Breast epithelium (tissue), 4 donors: ENCODE measurements around the gene MAT2B. TPM values are rescaled to one million over a fixed set of nuclear protein-coding genes. Genes with fewer than 3 reads are reported as not detected.

Experiments
- DNase-seq, 2 donors: peaks; one replicate each; pipeline ENCODE4 v3.0.0-alpha.2; 2019; ENCODE audit warnings: low spot score in 2 of 2
- H3K27ac ChIP-seq, 2 donors: fragments of 200-600 bp; sonication (generic) in 1 of 2; one replicate each; pipeline ENCODE4 v1.5.1; 2016 to 2019; ENCODE audit warnings: mild to moderate bottlenecking in 1 of 2
- H3K27me3 ChIP-seq, 2 donors: fragments of 200-600 bp; sonication (generic) in 1 of 2; one replicate each; pipeline versions ENCODE4 v1.5.1 to v1.6.0; 2017 to 2019; ENCODE audit warnings: control low read depth in 1 of 2, mild to moderate bottlenecking in 1 of 2
- H3K36me3 ChIP-seq: fragments of 200-600 bp; one replicate; pipeline ENCODE4 v1.5.1; 2019
- H3K4me1 ChIP-seq, 2 donors: fragments of 200-600 bp; sonication (generic); one replicate each; pipeline ENCODE4 v1.5.1; 2016 to 2019; ENCODE audit warnings: control low read depth in 1 of 2
- H3K4me3 ChIP-seq, 3 donors: fragments of 200-600 bp; sonication (generic); 1 replicate in 2 of 3; 2 replicates in 1 of 3; pipeline ENCODE4 v1.5.1; 2016 to 2019; ENCODE audit warnings: mild to moderate bottlenecking in 3 of 3, moderate library complexity in 2 of 3
- H3K9me3 ChIP-seq, 2 donors: fragments of 200-600 bp; sonication (generic) in 1 of 2; one replicate each; pipeline ENCODE4 v1.5.1; 2016 to 2019; ENCODE audit warnings: control low read depth in 1 of 2
- CTCF ChIP-seq, 3 donors: fragments of 450-650 bp; IDR thresholded peaks; one replicate each; pipeline ENCODE4 v1.5.1; 2016 to 2017; ENCODE audit warnings: antibody characterized with exemption in 3 of 3, mild to moderate bottlenecking in 3 of 3, moderate library complexity in 3 of 3
- POLR2A ChIP-seq: fragments of 450-650 bp; IDR thresholded peaks from one replicate; pipeline ENCODE4 v1.6.1; 2016; ENCODE audit warnings: antibody characterized with exemption, mild to moderate bottlenecking, moderate library complexity
- POLR2AphosphoS5 ChIP-seq, 3 donors: sonication (generic); formaldehyde crosslinking; IDR thresholded peaks; one replicate each; pipeline ENCODE4 v1.6.1; 2017; ENCODE audit warnings: antibody characterized with exemption in 3 of 3
- intact Hi-C: fragments of 100-400 bp; cut with DNase I; formaldehyde crosslinking; loops from one replicate; pipeline ENCODE4 v1.15.1; 2023; ENCODE audit warnings: low total_unique reads
- total RNA-seq, 3 donors: library from RNA; depleted of rRNA; stranded (reverse); fragments of >200 nt; gene quantifications; one replicate each; pipeline ENCODE4 v1.1.0, GENCODE V29; 2016

Gene MAT2B
- total RNA-seq, 3 donors from 2014 or later = 49.0 to 68.8 (median 55.4) TPM

- TF ChIP-seq POLR2AphosphoS5 (IDR thresholded peaks at IDR 0.05) (no peak), CTCF (IDR thresholded peaks at IDR 0.05) (no peak), POLR2A (no peak)
- intact Hi-C loops = no loop called here
- DNase-seq = no peak
Measured at GRCh38 chr5:163489055-163489744, 16.2 kb upstream of the MAT2B start.

GRCh38 chr5:163489745-163490075 lies 15.7 kb upstream of the MAT2B start:
- no peak for DNase-seq
- H3K36me3 ChIP-seq = no peaks in the 10 kb centered on the region
- TF ChIP-seq POLR2A (no peak), POLR2AphosphoS5 (IDR thresholded peaks at IDR 0.05) (no peak), CTCF (IDR thresholded peaks at IDR 0.05) (no peak)
- H3K27me3 ChIP-seq = no peaks in the 10 kb centered on the region
- no peaks in the 10 kb centered on the region for H3K4me1 ChIP-seq
- no peak overlapping the region for H3K4me3 ChIP-seq
- intact Hi-C loops = no loop called here
- no peak overlapping the region for H3K27ac ChIP-seq
- H3K9me3 ChIP-seq = no peaks in the 10 kb centered on the region

More at GRCh38 chr5:163489055-163489744, 16.2 kb upstream of the MAT2B start:
- Histone ChIP-seq H3K27me3 (no peaks in the 10 kb centered on the region), H3K27ac (no peak overlapping the region), H3K9me3 (no peaks in the 10 kb centered on the region), H3K36me3 (no peaks in the 10 kb centered on the region), H3K4me1 (no peaks in the 10 kb centered on the region), H3K4me3 (no peak overlapping the region)

- no peak overlapping the region for H3K27ac ChIP-seq
- DNase-seq = no peak
- TF ChIP-seq CTCF (IDR thresholded peaks at IDR 0.05) (no peak), POLR2AphosphoS5 (IDR thresholded peaks at IDR 0.05) (no peak), POLR2A (no peak)
- intact Hi-C loops = no loop called here
- H3K9me3 ChIP-seq = no peaks in the 10 kb centered on the region
- no peaks in the 10 kb centered on the region for H3K27me3 ChIP-seq
- no peaks in the 10 kb centered on the region for H3K36me3 ChIP-seq
- no peak overlapping the region for H3K4me3 ChIP-seq
- H3K4me1 ChIP-seq = no peaks in the 10 kb centered on the region
Measured at GRCh38 chr5:163496286-163496685, 9.1 kb upstream of the MAT2B start.

- TF ChIP-seq POLR2AphosphoS5 (IDR thresholded peaks at IDR 0.05) (no peak), CTCF (IDR thresholded peaks at IDR 0.05) (no peak), POLR2A (no peak)
- no peaks in the 10 kb centered on the region for H3K27me3 ChIP-seq
- H3K4me3 ChIP-seq = no peak overlapping the region
- H3K4me1 ChIP-seq = no peaks in the 10 kb centered on the region
- DNase-seq = no peak
- no peaks in the 10 kb centered on the region for H3K36me3 ChIP-seq
- intact Hi-C loops = no loop called here
- H3K27ac ChIP-seq = no peak overlapping the region
- no peaks in the 10 kb centered on the region for H3K9me3 ChIP-seq
Measured at GRCh38 chr5:163497315-163497714, 8.1 kb upstream of the MAT2B start.

- intact Hi-C loops = no loop called here
- Histone ChIP-seq H3K9me3 (no peaks in the 10 kb centered on the region), H3K4me3 (no peak overlapping the region), H3K36me3 (no peaks in the 10 kb centered on the region), H3K27me3 (no peaks in the 10 kb centered on the region), H3K27ac (no peak overlapping the region), H3K4me1 (no peaks in the 10 kb centered on the region)
- no peak for DNase-seq
- TF ChIP-seq CTCF (IDR thresholded peaks at IDR 0.05) = no peak
- TF ChIP-seq POLR2AphosphoS5 (IDR thresholded peaks at IDR 0.05) = no peak
- TF ChIP-seq POLR2A = no peak
Measured at GRCh38 chr5:163498886-163499285, 6.5 kb upstream of the MAT2B start.
